ENCODE measurements around the gene NISCH. TPM values are rescaled to one million over a fixed set of nuclear protein-coding genes. Genes with fewer than 3 reads are reported as not detected.

Gene NISCH
- polyA plus RNA-seq, 1 donor: 85.9 TPM

DNA sequence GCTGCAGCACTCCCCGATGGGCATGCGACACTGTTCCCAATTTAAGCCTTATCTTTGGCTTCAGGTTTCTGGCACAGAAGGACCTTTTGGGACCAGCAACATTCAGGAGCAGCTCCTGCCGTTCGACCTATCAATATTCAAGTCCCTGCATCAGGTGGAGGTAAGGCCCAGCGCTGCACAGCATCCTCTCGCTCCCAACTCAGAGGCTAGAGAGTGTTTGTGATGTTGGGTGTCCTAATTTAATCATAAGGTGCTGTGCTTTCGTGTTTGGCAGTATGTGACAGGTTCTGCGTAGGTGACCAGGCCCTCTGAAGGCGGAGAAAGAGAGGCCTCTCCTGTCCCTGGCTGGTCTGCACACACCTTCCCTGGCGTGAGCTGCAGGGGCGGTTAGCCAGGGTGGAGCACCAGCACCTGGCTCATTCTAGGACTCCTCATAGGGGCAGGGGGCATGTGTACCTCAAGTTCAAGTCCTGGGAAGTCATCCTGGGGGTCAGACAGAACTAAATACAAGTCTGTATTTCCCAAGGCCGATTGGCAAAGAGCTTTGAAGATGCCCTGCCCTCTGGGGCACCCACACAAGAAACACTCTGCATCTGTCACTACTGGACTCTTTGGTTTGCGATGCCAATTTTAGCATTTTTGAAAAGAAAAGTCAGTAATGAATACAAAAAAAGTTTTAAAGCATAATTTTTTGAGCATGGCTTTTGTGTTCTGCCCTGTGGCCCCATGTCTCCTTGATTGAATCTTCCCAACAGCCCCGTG is 17.0 kb downstream of the NISCH start:
- Histone ChIP-seq H3K4me1 (ENCODE audit: control insufficient read depth, insufficient read depth, low read length) (no peaks in the 10 kb centered on the region), H3K9me3 (ENCODE audit: control insufficient read depth, low read depth, low read length) (no peaks in the 10 kb centered on the region), H3K27ac (ENCODE audit: low read length) (no peak overlapping the region), H3K36me3 (ENCODE audit: control insufficient read depth, insufficient read depth, low read length) (peaks cover 78% of the 10 kb centered on the region), H3K27me3 (ENCODE audit: control insufficient read depth, insufficient read depth, low read length) (no peaks in the 10 kb centered on the region), H3K4me3 (ENCODE audit: low read length) (no peak overlapping the region)
- DNase-seq: no peak
- 83% methylated on average over 1 of the region's 14 CpGs for WGBS (ENCODE audit: insufficient coverage, low lambda C conversion rate)

DNA sequence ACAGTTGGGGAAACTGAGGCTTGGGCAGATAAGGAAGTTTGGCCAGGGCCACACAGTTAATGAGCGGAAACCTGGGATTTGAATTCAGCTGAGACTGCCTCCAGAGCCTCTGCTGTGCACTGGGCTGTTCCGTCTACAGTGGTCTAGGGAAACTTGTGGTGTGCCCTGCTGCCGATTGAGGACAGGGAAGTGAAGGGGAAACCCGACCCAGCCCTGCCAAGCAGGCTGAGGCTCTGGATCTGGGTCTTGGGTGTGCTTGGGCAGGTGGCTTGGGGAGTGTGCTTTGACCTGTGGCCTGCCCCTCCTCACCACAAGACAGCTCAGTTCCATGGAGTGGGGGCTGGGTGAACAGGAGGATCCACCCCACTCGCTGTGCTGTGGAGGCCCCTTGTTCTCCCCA is 17.6 kb downstream of the NISCH start:
- Histone ChIP-seq H3K4me3 (ENCODE audit: low read length) (no peak overlapping the region), H3K27me3 (ENCODE audit: control insufficient read depth, insufficient read depth, low read length) (no peaks in the 10 kb centered on the region), H3K27ac (ENCODE audit: low read length) (no peak overlapping the region), H3K4me1 (ENCODE audit: control insufficient read depth, insufficient read depth, low read length) (no peaks in the 10 kb centered on the region), H3K9me3 (ENCODE audit: control insufficient read depth, low read depth, low read length) (no peaks in the 10 kb centered on the region), H3K36me3 (ENCODE audit: control insufficient read depth, insufficient read depth, low read length) (peaks cover 81% of the 10 kb centered on the region)
- no peak for DNase-seq
- WGBS (ENCODE audit: insufficient coverage, low lambda C conversion rate): no CpG with 5 or more reads among the region's 5 CpGs

DNA sequence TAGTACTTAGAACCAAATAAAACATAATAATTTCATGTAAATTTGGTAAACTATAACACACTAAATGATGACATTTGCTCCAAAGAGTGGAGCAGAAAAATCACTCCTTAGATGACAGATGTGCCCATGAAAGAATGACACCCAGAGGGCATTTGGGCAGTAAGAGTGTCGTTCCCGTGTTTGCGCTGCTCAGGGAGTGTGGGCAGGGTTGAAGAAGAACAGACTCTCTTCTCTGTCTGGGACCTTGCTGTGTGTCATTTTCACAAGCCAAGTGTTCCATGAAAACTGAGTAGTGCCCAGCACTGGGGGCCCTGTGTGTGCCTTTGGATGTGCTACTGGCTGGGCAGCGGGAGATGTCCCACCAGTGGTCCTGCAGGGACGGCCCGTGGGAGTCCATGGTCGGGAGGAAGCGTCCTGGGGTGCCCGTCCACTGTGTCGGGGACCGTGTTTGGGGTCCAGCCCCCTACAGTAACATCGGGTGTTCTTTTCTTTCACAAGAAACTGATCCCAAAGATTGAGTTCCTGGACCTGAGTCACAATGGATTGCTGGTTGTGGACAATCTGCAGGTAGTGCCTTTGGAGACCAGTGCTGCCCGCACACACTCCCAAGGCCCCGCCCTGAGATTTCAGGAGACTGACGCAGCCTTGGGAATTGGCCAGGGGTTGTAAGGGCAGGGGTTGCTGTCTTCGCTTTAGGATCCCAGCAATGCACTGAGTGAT is 21.8 kb downstream of the NISCH start:
- no peak overlapping the region for H3K4me3 ChIP-seq (ENCODE audit: low read length)
- H3K9me3 ChIP-seq (ENCODE audit: control insufficient read depth, low read depth, low read length): no peaks in the 10 kb centered on the region
- no peaks in the 10 kb centered on the region for H3K4me1 ChIP-seq (ENCODE audit: control insufficient read depth, insufficient read depth, low read length)
- no peaks in the 10 kb centered on the region for H3K27me3 ChIP-seq (ENCODE audit: control insufficient read depth, insufficient read depth, low read length)
- H3K36me3 ChIP-seq (ENCODE audit: control insufficient read depth, insufficient read depth, low read length): peaks cover 95% of the 10 kb centered on the region
- H3K27ac ChIP-seq (ENCODE audit: low read length): no peak overlapping the region
- no peak for DNase-seq
- no CpG with 5 or more reads among the region's 16 CpGs for WGBS (ENCODE audit: insufficient coverage, low lambda C conversion rate)

DNA sequence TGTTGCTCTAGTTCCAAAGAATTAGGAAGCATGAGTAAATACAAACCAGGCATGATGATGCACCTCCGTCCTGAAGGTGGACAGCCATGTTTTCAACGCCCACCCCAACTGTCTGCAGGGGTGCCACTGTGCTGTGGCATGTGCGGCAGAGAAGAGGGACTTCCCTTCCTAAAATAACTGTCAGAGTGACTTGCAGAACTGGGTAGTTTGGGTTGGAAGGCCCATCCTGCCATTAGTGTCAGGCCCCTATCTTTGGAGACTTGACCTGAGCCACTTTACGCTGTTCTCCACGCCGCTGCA is 22.3 kb downstream of the NISCH start:
- H3K27me3 ChIP-seq (ENCODE audit: control insufficient read depth, insufficient read depth, low read length): no peaks in the 10 kb centered on the region
- H3K36me3 ChIP-seq (ENCODE audit: control insufficient read depth, insufficient read depth, low read length): peaks cover 95% of the 10 kb centered on the region
- no peak for DNase-seq
- no CpG with 5 or more reads among the region's 6 CpGs for WGBS (ENCODE audit: insufficient coverage, low lambda C conversion rate)
- H3K9me3 ChIP-seq (ENCODE audit: control insufficient read depth, low read depth, low read length): no peaks in the 10 kb centered on the region
- no peak overlapping the region for H3K27ac ChIP-seq (ENCODE audit: low read length)
- no peaks in the 10 kb centered on the region for H3K4me1 ChIP-seq (ENCODE audit: control insufficient read depth, insufficient read depth, low read length)
- H3K4me3 ChIP-seq (ENCODE audit: low read length): no peak overlapping the region

DNA sequence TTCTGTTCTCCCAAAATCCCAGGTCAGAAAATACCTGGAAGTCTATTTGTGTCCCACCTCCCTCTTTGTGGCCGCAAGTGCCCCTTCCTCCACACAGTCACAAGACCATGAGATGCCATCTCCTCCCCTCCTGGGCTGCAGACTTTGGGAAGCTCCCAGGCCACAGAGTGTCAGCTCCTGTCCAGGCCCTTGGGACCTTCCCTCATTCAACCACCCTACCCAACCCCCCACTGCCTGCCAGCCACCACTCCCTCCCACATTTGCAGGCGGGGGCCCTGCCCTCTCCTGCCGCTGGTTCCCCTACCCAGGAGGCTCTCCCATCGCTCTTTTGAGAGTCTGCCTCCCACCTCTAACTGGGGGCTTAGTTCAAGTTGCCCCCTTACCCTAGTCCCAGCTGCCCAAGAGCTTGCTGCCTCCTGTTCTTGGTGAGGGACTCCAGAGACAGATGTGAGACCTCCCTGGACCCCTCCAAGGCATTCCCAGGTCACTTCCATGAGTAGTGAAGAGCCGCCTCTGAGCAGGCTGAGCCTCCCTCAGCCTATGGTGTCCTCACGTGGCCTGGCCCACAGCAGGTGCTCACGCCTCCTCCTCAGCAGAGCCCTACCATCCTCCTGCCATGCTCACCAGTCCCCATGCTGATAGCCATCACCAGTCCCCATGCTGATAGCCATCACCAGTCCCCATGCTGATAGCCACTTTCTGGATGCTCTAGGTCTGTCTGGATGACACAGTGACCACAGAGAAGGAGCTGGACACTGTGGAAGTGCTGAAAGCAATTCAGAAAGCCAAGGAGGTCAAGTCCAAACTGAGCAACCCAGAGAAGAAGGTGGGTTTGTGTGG is 23.9 kb downstream of the NISCH start:
- Histone ChIP-seq H3K27ac (ENCODE audit: low read length) (no peak overlapping the region), H3K27me3 (ENCODE audit: control insufficient read depth, insufficient read depth, low read length) (no peaks in the 10 kb centered on the region), H3K36me3 (ENCODE audit: control insufficient read depth, insufficient read depth, low read length) (peaks cover 86% of the 10 kb centered on the region), H3K9me3 (ENCODE audit: control insufficient read depth, low read depth, low read length) (no peaks in the 10 kb centered on the region), H3K4me3 (ENCODE audit: low read length) (no peak overlapping the region), H3K4me1 (ENCODE audit: control insufficient read depth, insufficient read depth, low read length) (no peaks in the 10 kb centered on the region)
- no peak for DNase-seq
- no CpG with 5 or more reads among the region's 7 CpGs for WGBS (ENCODE audit: insufficient coverage, low lambda C conversion rate)

DNA sequence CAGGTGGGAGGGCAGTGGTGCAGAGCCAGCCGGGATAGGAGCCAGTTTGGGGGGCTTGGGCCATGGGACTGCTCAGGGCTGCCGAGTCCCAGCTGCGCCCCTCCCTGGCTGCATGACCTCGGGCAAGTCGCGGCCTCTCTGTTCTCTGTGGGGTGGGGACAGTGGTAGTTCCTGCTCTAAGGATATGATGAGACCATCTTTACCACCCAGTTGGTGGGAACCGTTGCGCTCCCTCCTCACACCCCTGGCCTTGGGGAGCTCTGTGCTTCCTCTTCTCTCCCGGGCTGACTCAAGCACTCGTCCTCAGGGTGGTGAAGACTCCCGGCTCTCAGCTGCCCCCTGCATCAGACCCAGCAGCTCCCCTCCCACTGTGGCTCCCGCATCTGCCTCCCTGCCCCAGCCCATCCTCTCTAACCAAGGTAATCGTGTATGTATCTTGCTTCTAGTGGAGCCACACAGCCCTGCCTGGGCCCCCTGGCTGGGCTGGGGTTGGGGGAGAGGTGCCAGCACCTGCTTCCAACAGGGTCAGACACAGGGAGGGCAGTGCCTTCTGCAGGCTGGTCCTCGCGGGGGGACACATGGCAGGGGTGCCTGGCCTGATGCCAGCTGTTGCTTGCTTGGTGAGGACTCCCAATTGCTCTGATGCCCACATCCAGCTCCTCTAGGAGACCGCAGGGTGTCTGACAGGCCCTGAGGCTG is 24.6 kb downstream of the NISCH start:
- Histone ChIP-seq H3K9me3 (ENCODE audit: control insufficient read depth, low read depth, low read length) (no peaks in the 10 kb centered on the region), H3K4me1 (ENCODE audit: control insufficient read depth, insufficient read depth, low read length) (no peaks in the 10 kb centered on the region), H3K4me3 (ENCODE audit: low read length) (no peak overlapping the region), H3K27ac (ENCODE audit: low read length) (no peak overlapping the region), H3K36me3 (ENCODE audit: control insufficient read depth, insufficient read depth, low read length) (peaks cover 85% of the 10 kb centered on the region), H3K27me3 (ENCODE audit: control insufficient read depth, insufficient read depth, low read length) (no peaks in the 10 kb centered on the region)
- WGBS (ENCODE audit: insufficient coverage, low lambda C conversion rate): 83% methylated on average over 1 of the region's 16 CpGs
- DNase-seq: no peak

DNA sequence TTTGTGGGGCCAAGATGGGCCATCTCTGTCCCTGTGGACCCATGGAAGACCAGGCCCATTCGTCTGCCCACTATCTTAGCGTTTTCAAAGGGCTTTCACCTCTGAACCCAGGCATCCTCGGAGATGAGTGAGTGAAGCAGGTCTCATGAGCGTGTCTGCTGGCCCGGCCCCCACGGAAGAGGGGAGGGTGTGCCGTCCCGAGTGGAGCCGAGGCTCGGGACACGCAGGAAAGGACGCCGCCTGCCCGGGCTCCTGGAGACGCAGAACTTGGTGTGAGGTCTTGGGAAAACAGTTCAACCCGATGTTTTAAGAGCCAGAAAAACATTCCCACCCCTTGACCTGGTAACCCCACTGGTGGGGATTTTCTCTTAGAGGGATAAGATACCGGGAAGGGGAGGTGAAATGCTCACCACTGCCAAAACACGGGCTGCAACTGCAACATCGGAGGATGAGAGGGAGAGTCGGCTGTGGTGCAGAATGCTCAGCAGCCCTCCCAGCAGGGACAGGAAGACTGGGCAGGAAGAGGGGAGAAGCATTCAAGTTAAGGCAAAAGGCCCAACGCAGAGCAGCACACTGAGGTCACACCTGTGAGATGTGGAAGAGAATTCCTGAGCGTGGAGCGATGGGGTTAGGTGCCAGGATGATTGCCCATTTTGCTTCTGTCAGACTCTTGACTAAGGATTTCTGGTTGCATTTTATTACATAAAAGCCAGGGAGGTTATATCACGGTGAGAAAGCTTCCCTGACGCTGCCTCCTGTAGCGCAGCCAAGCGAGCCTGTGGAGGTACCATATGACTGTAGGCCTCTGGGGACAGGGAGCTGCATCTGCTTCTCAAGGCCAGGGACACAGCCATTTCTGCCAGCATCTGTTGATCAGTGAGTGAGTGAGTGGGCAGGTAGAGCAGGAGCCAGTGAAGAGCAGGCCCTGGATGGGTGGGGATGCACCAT is 25.6 kb downstream of the NISCH start:
- Histone ChIP-seq H3K9me3 (ENCODE audit: control insufficient read depth, low read depth, low read length) (no peaks in the 10 kb centered on the region), H3K27ac (ENCODE audit: low read length) (no peak overlapping the region), H3K36me3 (ENCODE audit: control insufficient read depth, insufficient read depth, low read length) (peaks cover 83% of the 10 kb centered on the region), H3K4me3 (ENCODE audit: low read length) (no peak overlapping the region), H3K27me3 (ENCODE audit: control insufficient read depth, insufficient read depth, low read length) (no peaks in the 10 kb centered on the region), H3K4me1 (ENCODE audit: control insufficient read depth, insufficient read depth, low read length) (no peaks in the 10 kb centered on the region)
- WGBS (ENCODE audit: insufficient coverage, low lambda C conversion rate): no CpG with 5 or more reads among the region's 27 CpGs
- DNase-seq: no peak

DNA sequence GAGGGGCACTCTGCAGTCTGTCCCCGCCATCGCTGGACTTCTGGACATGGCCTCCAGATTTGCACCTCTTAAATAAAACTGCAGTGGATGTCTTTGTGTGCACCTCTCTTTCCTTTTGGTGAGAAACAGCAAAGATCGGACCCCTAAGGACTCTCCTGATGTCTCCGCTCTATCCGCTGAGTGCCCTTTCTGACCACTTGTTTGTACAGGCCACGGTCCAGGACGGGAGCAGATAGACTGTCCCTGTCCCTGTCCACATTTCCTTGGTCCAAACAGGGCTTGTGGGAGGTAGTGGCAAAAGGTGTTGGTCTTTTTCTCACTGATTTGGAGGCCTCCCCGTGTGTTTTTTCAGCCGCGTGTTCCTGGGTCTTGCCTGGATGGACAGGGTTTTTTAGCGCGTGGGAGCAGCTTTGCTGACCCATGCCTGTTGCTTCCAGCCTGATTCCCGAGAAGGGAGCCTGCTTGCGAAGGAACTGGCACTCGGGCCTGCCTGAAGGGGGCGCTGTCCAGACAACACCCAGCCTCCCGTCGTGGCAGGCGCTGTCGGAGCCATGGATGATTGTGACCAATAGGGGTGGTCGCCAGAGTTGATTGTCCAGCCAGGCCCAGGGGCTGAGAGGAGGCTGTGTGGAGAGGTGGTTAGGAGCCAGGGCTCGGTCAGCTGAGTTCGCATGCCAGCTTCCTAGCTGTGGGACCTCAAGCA is 26.6 kb downstream of the NISCH start:
- Histone ChIP-seq H3K4me1 (ENCODE audit: control insufficient read depth, insufficient read depth, low read length) (no peaks in the 10 kb centered on the region), H3K4me3 (ENCODE audit: low read length) (no peak overlapping the region), H3K27ac (ENCODE audit: low read length) (no peak overlapping the region), H3K36me3 (ENCODE audit: control insufficient read depth, insufficient read depth, low read length) (peaks cover 83% of the 10 kb centered on the region), H3K27me3 (ENCODE audit: control insufficient read depth, insufficient read depth, low read length) (no peaks in the 10 kb centered on the region), H3K9me3 (ENCODE audit: control insufficient read depth, low read depth, low read length) (peaks cover 1% of the 10 kb centered on the region)
- no peak for DNase-seq
- WGBS (ENCODE audit: insufficient coverage, low lambda C conversion rate): no CpG with 5 or more reads among the region's 23 CpGs

DNA sequence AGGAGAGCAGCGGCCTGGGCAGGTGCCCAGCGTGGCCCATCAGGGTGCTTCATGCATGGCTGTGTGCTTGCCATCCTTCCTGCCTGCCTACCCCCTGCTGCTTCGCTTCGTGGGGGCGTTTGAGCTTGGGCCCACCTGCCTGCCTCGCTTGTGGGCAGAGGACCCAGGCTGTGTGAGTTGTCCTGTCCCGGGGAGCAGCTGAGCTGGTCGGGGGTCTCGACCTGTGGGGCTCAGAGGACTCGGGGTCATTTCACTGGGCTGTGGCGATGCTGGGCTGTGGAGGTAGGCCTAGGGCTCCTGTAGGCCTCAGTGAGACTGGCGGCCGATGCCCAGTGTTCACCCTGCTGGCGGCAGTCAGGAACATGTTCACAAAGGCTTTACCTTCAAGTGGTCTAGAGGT is 27.7 kb downstream of the NISCH start:
- DNase-seq: no peak
- H3K27ac ChIP-seq (ENCODE audit: low read length): no peak overlapping the region

More for the DNA sequence above, 27.7 kb downstream of the NISCH start:
- Histone ChIP-seq H3K9me3 (ENCODE audit: control insufficient read depth, low read depth, low read length) (peaks cover 8% of the 10 kb centered on the region), H3K36me3 (ENCODE audit: control insufficient read depth, insufficient read depth, low read length) (peaks cover 83% of the 10 kb centered on the region), H3K27me3 (ENCODE audit: control insufficient read depth, insufficient read depth, low read length) (no peaks in the 10 kb centered on the region), H3K4me3 (ENCODE audit: low read length) (no peak overlapping the region), H3K4me1 (ENCODE audit: control insufficient read depth, insufficient read depth, low read length) (no peaks in the 10 kb centered on the region)
- no CpG with 5 or more reads among the region's 14 CpGs for WGBS (ENCODE audit: insufficient coverage, low lambda C conversion rate)
